ENCODE measurements around the gene CCL8. TPM values are rescaled to one million over a fixed set of nuclear protein-coding genes. Genes with fewer than 3 reads are reported as not detected.

Gene CCL8
- total RNA-seq, 1 donor from 2014 or later = not detected

GRCh38 chr17:34349751-34350150, 30.5 kb downstream of the CCL8 start:
- H3K4me1 Mint-ChIP-seq = no peaks in the 10 kb centered on the region
- H3K27ac Mint-ChIP-seq = no peak overlapping the region
- no peak for ATAC-seq (ENCODE audit: low read depth)
- H3K27me3 Mint-ChIP-seq = peaks cover 17% of the 10 kb centered on the region
- intact Hi-C loops (cut with micrococcal nuclease) = no loop called here
- H3K9me3 Mint-ChIP-seq = peaks cover 4% of the 10 kb centered on the region
- ChIA-PET CTCF (interaction anchor here (1.9 kb wide), 1 partner anchor 12 kb away, joined by 10 read pairs; no protein-coding TSS in a partner anchor), POLR2A (no interaction called here)
- H3K36me3 Mint-ChIP-seq (ENCODE audit: low read depth) = no peaks in the 10 kb centered on the region
- no peak for TF ChIP-seq CTCF (IDR thresholded peaks at IDR 0.05)
- DNase-seq = no peak
- H3K4me3 Mint-ChIP-seq = no peak overlapping the region

DNA sequence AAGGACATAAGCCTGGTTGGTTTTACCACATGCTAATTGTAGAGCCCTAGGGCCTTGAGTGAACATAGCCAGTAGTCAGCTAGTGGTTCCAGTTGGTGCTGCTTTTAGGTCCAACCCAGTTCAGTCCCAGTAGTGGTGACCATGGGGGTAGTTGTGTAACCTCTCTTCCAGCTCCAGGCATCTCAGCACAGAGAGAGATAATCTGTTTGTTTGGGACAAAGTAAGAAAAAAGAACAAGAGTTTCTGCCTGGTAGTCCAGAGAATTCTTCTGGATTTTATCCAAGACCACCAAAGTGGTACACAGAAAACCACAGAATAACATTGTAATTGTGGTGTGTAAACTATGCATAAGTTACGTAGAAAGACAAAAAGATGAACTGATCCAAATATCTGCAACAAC, 31.9 kb downstream of the CCL8 start:
- CTCF ChIA-PET = interaction anchor here (1.9 kb wide), 1 partner anchor 10 kb away, joined by 10 read pairs; no protein-coding TSS in a partner anchor
- ATAC-seq (ENCODE audit: low read depth) (no peak), DNase-seq (no peak)
- no peak for TF ChIP-seq CTCF (IDR thresholded peaks at IDR 0.05)
- intact Hi-C loops (cut with micrococcal nuclease) = no loop called here
- POLR2A ChIA-PET = no interaction called here
- H3K36me3 Mint-ChIP-seq (ENCODE audit: low read depth) = no peaks in the 10 kb centered on the region
- peaks cover 14% of the 10 kb centered on the region for H3K27me3 Mint-ChIP-seq
- no peak overlapping the region for H3K27ac Mint-ChIP-seq
- no peak overlapping the region for H3K4me3 Mint-ChIP-seq
- H3K9me3 Mint-ChIP-seq = peaks cover 4% of the 10 kb centered on the region
- no peaks in the 10 kb centered on the region for H3K4me1 Mint-ChIP-seq

DNA sequence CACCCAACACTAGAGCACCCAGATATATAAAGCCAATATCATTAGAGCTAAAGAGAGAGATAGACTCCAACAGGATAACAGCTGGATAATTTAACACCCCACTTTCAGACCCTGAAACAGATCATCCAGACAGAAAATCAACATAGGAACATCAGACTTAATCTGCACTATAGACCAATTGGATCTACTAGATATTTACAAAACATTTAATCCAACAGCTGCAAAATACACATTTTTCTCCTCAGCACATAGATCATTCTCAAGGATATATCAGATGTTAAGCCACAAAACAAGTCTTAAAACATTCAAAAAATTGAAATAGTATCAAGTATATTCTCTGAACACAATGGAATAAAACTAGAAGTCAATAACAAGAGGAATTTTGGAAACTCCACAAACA, 33.0 kb downstream of the CCL8 start:
- H3K27ac Mint-ChIP-seq = no peak overlapping the region
- intact Hi-C loops (cut with micrococcal nuclease) = no loop called here
- no peak for TF ChIP-seq CTCF (IDR thresholded peaks at IDR 0.05)
- peaks cover 4% of the 10 kb centered on the region for H3K9me3 Mint-ChIP-seq
- ChIA-PET CTCF (interaction anchor here (1.4 kb wide), 1 partner anchor 152 kb away, joined by 3 read pairs; no protein-coding TSS in a partner anchor), POLR2A (no interaction called here)
- no peaks in the 10 kb centered on the region for H3K4me1 Mint-ChIP-seq
- H3K36me3 Mint-ChIP-seq (ENCODE audit: low read depth) = no peaks in the 10 kb centered on the region
- DNase-seq = no peak
- H3K27me3 Mint-ChIP-seq = peaks cover 10% of the 10 kb centered on the region
- ATAC-seq (ENCODE audit: low read depth) = no peak
- H3K4me3 Mint-ChIP-seq = no peak overlapping the region

DNA sequence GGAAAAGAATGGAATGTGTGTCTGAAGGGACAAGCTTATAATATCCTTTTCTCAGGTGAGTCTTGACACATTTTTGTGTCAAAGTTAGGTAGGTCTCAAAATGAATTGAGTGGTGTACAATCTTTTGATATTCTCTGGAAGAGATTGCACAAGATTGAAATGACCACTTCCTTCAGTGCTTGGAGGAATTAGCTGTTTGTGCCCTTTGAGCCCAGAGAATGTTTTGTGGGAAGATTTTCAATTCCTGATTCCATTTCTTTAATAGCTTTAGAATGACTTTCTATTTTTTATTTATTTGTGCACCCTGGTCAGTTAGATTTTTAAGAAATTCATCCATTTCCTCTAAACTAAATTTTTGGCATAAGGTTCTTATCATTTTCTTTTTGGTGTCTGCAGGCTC, 35.4 kb downstream of the CCL8 start:
- intact Hi-C loops (cut with micrococcal nuclease) = no loop called here
- Mint-ChIP-seq H3K9me3 (peaks cover 4% of the 10 kb centered on the region), H3K27me3 (peaks cover 10% of the 10 kb centered on the region), H3K4me1 (no peaks in the 10 kb centered on the region), H3K27ac (no peak overlapping the region), H3K36me3 (ENCODE audit: low read depth) (no peaks in the 10 kb centered on the region), H3K4me3 (no peak overlapping the region)
- DNase-seq (no peak), ATAC-seq (ENCODE audit: low read depth) (no peak)
- CTCF ChIA-PET = interaction anchor here (1.3 kb wide), 1 partner anchor 9 kb away, joined by 3 read pairs; no protein-coding TSS in a partner anchor
- no peak for TF ChIP-seq CTCF (IDR thresholded peaks at IDR 0.05)
- POLR2A ChIA-PET = no interaction called here

DNA sequence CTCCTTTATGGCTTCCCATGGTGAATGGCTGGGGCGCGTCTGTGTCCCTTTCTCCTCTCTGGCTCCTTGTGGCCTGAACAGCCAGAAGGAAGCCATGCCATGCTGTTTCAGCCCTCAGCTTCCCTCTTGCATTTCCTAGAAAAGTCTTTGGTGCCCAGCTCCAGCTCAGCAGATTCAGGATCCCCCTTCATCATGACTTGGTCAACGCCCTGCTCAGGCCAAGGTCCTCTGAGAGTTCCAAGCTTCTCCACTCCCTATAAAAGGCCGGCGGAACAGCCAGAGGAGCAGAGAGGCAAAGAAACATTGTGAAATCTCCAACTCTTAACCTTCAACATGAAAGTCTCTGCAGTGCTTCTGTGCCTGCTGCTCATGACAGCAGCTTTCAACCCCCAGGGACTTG, 37.0 kb downstream of the CCL8 start, which contains the start of gene CCL13:
Gene CCL13, plus strand, starts transcription at position 287 of the 400 bp plus-strand sequence. Its CDS starts 47 bp downstream, at position 334.
- H3K4me1 Mint-ChIP-seq = no peaks in the 10 kb centered on the region
- CTCF ChIA-PET = interaction anchor here (1.3 to 3.6 kb wide), 2 partner anchors 8 to 155 kb away, joined by 3 to 13 read pairs; no protein-coding TSS in a partner anchor
- H3K36me3 Mint-ChIP-seq (ENCODE audit: low read depth) = no peaks in the 10 kb centered on the region
- H3K9me3 Mint-ChIP-seq = peaks cover 4% of the 10 kb centered on the region
- H3K27ac Mint-ChIP-seq = no peak within 1 kb of the TSS
- intact Hi-C loops (cut with micrococcal nuclease) = no loop called here
- ATAC-seq (ENCODE audit: low read depth) = no peak
- no peak within 1 kb of the TSS for H3K4me3 Mint-ChIP-seq
- no peak for TF ChIP-seq CTCF (IDR thresholded peaks at IDR 0.05)
- no peak for DNase-seq
- POLR2A ChIA-PET = interaction anchor here (0.6 kb wide), 1 partner anchor 664 kb away, joined by 4 read pairs; no protein-coding TSS in a partner anchor
- H3K27me3 Mint-ChIP-seq = peaks cover 10% of the 10 kb centered on the region
